Measurements from ENCODE around the gene MOB4.
A peak's percentile ranks its signal among the peaks of the same experiment; 100 is the strongest.

The MOB4 gene

DNA sequence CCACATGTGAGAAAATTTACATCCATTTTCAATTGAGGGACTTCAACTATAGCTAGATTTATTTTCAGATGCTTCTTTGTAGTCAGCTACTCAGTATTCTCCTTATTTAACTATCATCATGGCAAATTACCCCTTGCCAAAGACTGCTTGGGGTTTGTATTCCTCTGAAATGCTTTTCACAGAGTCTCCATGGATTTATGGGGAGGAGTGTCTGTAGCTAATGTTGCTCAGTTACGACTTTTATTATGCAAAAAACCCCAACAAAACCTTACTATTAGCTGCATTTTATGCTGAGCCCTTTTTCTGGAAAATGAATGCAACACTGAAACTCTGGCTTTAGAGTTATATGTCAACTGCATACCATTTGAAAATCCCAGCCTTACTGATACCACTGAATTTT, 80.9 kb downstream of the MOB4 start:
- CTCF ChIA-PET = no interaction called here
- POLR2A ChIA-PET = no interaction called here
- TF ChIP-seq, protein P1, sequence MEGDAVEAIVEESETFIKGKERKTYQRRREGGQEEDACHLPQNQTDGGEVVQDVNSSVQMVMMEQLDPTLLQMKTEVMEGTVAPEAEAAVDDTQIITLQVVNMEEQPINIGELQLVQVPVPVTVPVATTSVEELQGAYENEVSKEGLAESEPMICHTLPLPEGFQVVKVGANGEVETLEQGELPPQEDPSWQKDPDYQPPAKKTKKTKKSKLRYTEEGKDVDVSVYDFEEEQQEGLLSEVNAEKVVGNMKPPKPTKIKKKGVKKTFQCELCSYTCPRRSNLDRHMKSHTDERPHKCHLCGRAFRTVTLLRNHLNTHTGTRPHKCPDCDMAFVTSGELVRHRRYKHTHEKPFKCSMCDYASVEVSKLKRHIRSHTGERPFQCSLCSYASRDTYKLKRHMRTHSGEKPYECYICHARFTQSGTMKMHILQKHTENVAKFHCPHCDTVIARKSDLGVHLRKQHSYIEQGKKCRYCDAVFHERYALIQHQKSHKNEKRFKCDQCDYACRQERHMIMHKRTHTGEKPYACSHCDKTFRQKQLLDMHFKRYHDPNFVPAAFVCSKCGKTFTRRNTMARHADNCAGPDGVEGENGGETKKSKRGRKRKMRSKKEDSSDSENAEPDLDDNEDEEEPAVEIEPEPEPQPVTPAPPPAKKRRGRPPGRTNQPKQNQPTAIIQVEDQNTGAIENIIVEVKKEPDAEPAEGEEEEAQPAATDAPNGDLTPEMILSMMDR (IDR thresholded peaks at IDR 0.05; ENCODE audit: control extremely low read depth, extremely low read depth, low read depth, missing control alignments) = no peak
- DNase-seq (ENCODE audit: extremely low spot score) = no peak

DNA sequence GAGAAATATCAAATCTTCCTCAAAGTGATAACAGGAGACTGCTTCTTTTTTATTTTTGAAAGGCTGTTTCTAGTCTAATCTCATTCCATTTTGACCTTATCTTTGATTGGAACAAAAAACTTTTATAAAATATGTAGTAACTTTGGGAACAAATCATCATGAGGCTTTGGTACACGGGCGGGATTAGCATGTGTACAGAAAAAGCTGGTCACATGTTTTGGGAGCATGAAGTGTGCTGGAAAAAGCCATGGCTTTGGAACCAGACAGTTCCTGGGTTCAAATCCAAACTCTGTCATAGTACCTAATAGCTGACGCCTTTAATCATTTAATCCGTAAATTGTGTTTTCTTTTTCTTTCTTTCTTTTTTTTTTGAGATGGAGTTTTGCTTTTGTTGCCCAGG, 81.3 kb downstream of the MOB4 start:
- CTCF ChIA-PET = no interaction called here
- DNase-seq (ENCODE audit: extremely low spot score) = no peak

DNA sequence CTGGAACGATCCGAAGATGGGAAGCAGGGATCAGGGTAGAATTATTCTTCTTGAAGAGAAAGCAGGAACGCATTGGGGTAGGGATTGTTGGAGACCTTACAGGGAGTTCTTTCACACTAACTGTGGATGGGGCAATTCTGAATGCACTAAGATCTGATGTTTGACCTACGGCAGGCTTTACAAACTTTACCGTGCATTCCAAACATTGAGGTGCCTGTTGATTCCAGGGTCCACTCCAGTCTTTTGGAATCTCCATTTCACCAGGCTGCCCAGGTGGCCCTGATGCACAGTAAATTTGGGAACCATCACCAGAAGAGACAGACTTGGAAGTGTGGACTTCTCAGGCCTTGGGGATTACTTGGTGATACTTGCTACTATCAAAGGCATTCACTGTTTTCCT, 82.6 kb downstream of the MOB4 start:
- TF ChIP-seq, protein P1 (IDR thresholded peaks at IDR 0.05; ENCODE audit: control extremely low read depth, extremely low read depth, low read depth, missing control alignments) = no peak
- ChIA-PET CTCF (no interaction called here), POLR2A (no interaction called here)
- no peak for DNase-seq (ENCODE audit: extremely low spot score)

More for the DNA sequence above, 81.3 kb downstream of the MOB4 start:
- POLR2A ChIA-PET = no interaction called here
- TF ChIP-seq, protein P1 (IDR thresholded peaks at IDR 0.05; ENCODE audit: control extremely low read depth, extremely low read depth, low read depth, missing control alignments) = no peak

DNA sequence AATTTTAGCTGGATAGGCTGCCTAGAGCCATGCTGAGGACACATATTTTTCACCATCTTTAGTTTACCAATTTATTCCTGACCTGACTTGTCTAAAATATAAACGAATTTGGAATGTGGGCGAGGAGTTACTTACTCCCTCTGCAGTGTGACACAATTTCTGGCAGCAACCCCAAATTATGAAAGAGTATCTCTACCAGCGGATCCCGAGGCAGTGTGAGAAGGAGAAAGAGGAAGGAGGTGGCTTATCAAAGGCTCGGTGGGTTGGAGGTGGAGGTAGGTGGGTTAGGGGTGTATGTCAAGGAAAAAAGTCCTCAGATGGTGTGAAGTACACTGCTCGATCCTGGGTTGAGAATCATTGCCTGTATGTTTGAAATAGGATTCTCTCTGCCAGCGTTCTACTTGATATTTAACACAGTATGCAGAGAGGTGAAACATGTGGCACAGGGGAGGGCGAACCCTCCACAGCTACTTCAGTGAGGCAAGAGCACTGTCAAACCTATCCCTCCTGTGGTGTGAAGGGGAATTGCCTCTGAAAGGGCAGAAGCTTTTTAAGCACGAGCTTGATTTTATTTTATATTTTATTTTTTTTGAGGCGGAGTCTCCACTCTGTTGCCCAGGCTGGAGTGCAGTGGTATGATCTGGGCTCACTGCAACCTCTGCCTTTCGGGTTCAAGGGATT, 83.6 kb downstream of the MOB4 start:
- CTCF ChIA-PET = interaction anchor here (1.0 to 1.5 kb wide), 8 partner anchors 8 to 697 kb away, joined by 3 to 6 read pairs (median 4); partner anchors contain the start of gene MARS2
- peak; percentile 51 for DNase-seq (ENCODE audit: extremely low spot score)
- TF ChIP-seq, protein P1 (IDR thresholded peaks at IDR 0.05; ENCODE audit: control extremely low read depth, extremely low read depth, low read depth, missing control alignments) = peak; percentile 24
- POLR2A ChIA-PET = interaction anchor here (1.0 kb wide), 1 partner anchor 100 kb away, joined by 4 read pairs; the partner anchor contains the start of genes HSPD1 and HSPE1

DNA sequence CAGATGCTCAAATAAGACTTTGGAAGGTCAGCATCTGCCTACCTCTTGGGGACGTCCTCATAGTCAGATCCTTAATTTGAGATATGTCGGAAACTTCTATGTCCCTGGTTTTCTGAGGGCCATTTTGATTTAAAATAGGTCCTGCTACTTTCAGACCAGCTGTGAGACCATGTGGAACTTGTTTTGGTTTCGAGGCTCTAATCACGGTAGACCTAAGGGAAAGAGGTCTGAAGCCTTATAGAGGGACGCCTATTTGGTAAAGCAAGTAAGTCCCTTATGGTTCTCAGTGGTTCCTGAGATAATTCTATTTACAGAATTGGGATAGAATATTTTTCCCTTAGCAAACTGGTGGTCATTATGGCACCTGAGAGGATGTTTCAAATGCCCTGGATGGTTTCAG, 84.4 kb downstream of the MOB4 start:
- DNase-seq (ENCODE audit: extremely low spot score) = no peak
- POLR2A ChIA-PET = interaction anchor here (1.0 kb wide), 1 partner anchor 100 kb away, joined by 4 read pairs; the partner anchor contains the start of genes HSPD1 and HSPE1
- TF ChIP-seq, protein P1 (IDR thresholded peaks at IDR 0.05; ENCODE audit: control extremely low read depth, extremely low read depth, low read depth, missing control alignments) = no peak
- CTCF ChIA-PET = interaction anchor here (1.0 to 1.5 kb wide), 8 partner anchors 9 to 697 kb away, joined by 3 to 6 read pairs (median 4); partner anchors contain the start of gene MARS2

DNA sequence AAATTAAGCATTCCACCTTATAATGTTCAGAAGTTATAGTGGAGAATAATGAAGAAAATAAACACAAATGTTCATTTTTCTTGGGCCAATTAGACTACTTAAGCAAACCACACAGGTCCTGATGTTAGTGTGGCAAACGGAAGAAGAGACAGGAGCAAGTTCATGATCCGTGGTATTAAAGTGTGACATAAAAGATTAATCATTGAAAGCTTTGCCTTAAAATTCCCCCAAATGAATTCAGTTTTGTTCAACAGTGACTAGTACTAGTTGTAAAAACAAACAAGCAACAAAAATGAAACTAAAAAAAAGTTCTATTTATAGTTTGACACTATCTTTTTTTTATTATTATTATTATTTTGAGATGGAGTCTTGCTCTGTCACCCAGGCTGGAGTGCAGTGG, 85.9 kb downstream of the MOB4 start:
- TF ChIP-seq, protein P1 (IDR thresholded peaks at IDR 0.05; ENCODE audit: control extremely low read depth, extremely low read depth, low read depth, missing control alignments) = no peak
- CTCF ChIA-PET = no interaction called here
- POLR2A ChIA-PET = no interaction called here
- DNase-seq (ENCODE audit: extremely low spot score) = no peak
